Sigmoid colon (tissue), 4 donors: ENCODE measurements around the gene HBS1L.

Experiments used
- EP300 ChIP-seq, 4 donors: sonication (generic); formaldehyde crosslinking; IDR thresholded peaks; one replicate each; pipeline ENCODE4 v1.6.1; 2017; ENCODE audit warnings: antibody characterized with exemption in 4 of 4
- POLR2A ChIP-seq, 2 donors: fragments of 450-650 bp; IDR thresholded peaks; one replicate each; pipeline ENCODE4 v1.6.1; 2016; ENCODE audit warnings: antibody characterized with exemption in 2 of 2, mild to moderate bottlenecking in 2 of 2, moderate library complexity in 2 of 2
- TF ChIP-seq, protein P1 (sequence below), 4 experiments: fragments of 450-650 bp in 3 of 4; fragments of 200-600 bp in 1 of 4; IDR thresholded peaks; one replicate each; pipeline ENCODE4 v1.5.1; 2016 to 2019; ENCODE audit warnings: antibody characterized with exemption in 4 of 4, mild to moderate bottlenecking in 3 of 4, moderate library complexity in 2 of 4

- TF ChIP-seq, protein P1, sequence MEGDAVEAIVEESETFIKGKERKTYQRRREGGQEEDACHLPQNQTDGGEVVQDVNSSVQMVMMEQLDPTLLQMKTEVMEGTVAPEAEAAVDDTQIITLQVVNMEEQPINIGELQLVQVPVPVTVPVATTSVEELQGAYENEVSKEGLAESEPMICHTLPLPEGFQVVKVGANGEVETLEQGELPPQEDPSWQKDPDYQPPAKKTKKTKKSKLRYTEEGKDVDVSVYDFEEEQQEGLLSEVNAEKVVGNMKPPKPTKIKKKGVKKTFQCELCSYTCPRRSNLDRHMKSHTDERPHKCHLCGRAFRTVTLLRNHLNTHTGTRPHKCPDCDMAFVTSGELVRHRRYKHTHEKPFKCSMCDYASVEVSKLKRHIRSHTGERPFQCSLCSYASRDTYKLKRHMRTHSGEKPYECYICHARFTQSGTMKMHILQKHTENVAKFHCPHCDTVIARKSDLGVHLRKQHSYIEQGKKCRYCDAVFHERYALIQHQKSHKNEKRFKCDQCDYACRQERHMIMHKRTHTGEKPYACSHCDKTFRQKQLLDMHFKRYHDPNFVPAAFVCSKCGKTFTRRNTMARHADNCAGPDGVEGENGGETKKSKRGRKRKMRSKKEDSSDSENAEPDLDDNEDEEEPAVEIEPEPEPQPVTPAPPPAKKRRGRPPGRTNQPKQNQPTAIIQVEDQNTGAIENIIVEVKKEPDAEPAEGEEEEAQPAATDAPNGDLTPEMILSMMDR (IDR thresholded peaks at IDR 0.05) = no peak
- TF ChIP-seq POLR2A (IDR thresholded peaks at IDR 0.05) = no peak
- no peak for TF ChIP-seq EP300 (IDR thresholded peaks at IDR 0.05)
Measured at GRCh38 chr6:134961366-134961765, 93.3 kb downstream of the HBS1L start.
